Hematopoietic multipotent progenitor cell treated with erythropoietin and hydrocortisone succinate and interleukin-3 and kit ligand, for 6 days (in vitro differentiated cells): ENCODE results near the gene CIC.

Experiments used
- DNase-seq: peaks from one replicate; pipeline ENCODE4 v3.0.0-alpha.2; 2015

CIC gene

GRCh38 chr19:42268704-42269477, at the start of gene CIC:
Gene CIC, plus strand, starts transcription at chr19:42269252. Its CDS starts 2,532 bp downstream, at chr19:42271784.
- peak; percentile 100 for DNase-seq

GRCh38 chr19:42219812-42220750, 49.0 kb upstream of the CIC start, which contains the start of gene ZNF526:
Gene ZNF526, plus strand, starts transcription at chr19:42220312. Its CDS starts 4,092 bp downstream, at chr19:42224404.
- peak; percentile 99 for DNase-seq

- no peak for DNase-seq
These were observed 48.3 kb upstream of the CIC start for GRCh38 chr19:42220751-42221097.

GRCh38 chr19:42224940-42225717, 43.9 kb upstream of the CIC start:
- DNase-seq, result no peak

GRCh38 chr19:42225718-42226292, 43.2 kb upstream of the CIC start:
- no peak for DNase-seq

GRCh38 chr19:42226886-42227285, 42.2 kb upstream of the CIC start:
- DNase-seq, result no peak

- DNase-seq, result peak; percentile 68
These were observed 40.4 kb upstream of the CIC start for GRCh38 chr19:42228641-42229040.

GRCh38 chr19:42229301-42229854, 39.7 kb upstream of the CIC start:
- DNase-seq, result peak; percentile 91

GRCh38 chr19:42229855-42230351, 39.1 kb upstream of the CIC start:
- peak; percentile 86 for DNase-seq

GRCh38 chr19:42230571-42230970, 38.5 kb upstream of the CIC start:
- no peak for DNase-seq

GRCh38 chr19:42232435-42232834, 36.6 kb upstream of the CIC start:
- no peak for DNase-seq

- no peak for DNase-seq
These were observed 35.9 kb upstream of the CIC start for GRCh38 chr19:42233106-42233505.

GRCh38 chr19:42233678-42234292, 35.3 kb upstream of the CIC start:
- DNase-seq, result no peak

GRCh38 chr19:42234364-42234763, 34.7 kb upstream of the CIC start:
- no peak for DNase-seq

GRCh38 chr19:42235181-42235580, 33.9 kb upstream of the CIC start:
- DNase-seq, result no peak

GRCh38 chr19:42239544-42240220, 29.4 kb upstream of the CIC start:
- no peak for DNase-seq

GRCh38 chr19:42241279-42241678, 27.8 kb upstream of the CIC start:
- no peak for DNase-seq

GRCh38 chr19:42242069-42242511, 27.0 kb upstream of the CIC start:
- peak; percentile 55 for DNase-seq

GRCh38 chr19:42242512-42243409, 26.3 kb upstream of the CIC start, which contains the start of gene GSK3A:
Gene GSK3A, minus strand, starts transcription at chr19:42242602. Its CDS starts 137 bp downstream, at chr19:42242465.
- peak; percentile 99 for DNase-seq
